Measurements from ENCODE around the gene DEDD. TPM values are rescaled to one million over a fixed set of nuclear protein-coding genes. Genes with fewer than 3 reads are reported as not detected.

DEDD gene, protein sequence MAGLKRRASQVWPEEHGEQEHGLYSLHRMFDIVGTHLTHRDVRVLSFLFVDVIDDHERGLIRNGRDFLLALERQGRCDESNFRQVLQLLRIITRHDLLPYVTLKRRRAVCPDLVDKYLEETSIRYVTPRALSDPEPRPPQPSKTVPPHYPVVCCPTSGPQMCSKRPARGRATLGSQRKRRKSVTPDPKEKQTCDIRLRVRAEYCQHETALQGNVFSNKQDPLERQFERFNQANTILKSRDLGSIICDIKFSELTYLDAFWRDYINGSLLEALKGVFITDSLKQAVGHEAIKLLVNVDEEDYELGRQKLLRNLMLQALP
- 26.5 to 32.2 TPM (median 30.1 TPM) in 5 replicates for total RNA-seq (2022; extraction: Qiagen RNA extraction; ENCODE audit: low read depth)

DNA sequence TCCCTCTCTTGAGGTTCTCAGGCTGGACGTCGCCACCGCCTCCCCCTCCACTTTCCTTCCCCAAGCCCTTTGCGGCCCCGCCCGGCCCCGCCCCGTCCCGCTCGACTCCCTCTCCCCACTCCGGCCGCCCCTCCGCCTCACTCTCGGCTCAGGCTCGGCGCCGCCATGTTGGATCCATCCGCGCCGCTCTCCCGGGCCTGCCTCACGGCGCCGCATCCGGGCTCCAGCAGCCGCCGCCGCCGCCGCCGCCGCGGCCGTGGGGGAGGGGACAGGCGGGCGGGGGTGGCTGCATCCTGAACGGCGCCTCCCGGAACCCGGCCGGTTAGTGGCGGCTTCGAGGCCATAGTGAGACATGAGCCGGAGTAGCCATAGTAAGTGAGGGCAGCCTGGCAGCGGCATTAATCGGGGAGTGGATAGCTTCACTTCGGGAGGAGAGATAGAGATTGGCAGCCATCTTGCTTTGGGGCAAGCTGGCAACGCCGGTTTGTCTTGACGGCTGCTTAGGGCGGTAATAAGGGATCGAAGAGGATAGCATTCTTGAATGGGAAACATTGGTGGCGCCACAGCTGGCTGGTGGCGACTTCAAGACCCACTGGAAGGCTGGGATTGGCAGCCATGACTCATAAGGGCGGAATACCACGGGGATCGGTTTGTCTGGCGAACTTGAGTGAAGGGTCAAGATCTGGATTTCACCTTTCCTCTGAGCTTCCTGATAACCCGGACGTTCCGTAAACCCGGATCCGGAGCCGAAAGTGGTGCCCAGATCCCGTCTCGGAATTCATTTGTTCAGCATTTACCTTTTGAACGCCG, at the start of gene DEDD:
DEDD (minus strand) TSS at position 258 of the 810 bp plus-strand sequence. CDS start 8,205 bp downstream, outside the sequence.

DNA sequence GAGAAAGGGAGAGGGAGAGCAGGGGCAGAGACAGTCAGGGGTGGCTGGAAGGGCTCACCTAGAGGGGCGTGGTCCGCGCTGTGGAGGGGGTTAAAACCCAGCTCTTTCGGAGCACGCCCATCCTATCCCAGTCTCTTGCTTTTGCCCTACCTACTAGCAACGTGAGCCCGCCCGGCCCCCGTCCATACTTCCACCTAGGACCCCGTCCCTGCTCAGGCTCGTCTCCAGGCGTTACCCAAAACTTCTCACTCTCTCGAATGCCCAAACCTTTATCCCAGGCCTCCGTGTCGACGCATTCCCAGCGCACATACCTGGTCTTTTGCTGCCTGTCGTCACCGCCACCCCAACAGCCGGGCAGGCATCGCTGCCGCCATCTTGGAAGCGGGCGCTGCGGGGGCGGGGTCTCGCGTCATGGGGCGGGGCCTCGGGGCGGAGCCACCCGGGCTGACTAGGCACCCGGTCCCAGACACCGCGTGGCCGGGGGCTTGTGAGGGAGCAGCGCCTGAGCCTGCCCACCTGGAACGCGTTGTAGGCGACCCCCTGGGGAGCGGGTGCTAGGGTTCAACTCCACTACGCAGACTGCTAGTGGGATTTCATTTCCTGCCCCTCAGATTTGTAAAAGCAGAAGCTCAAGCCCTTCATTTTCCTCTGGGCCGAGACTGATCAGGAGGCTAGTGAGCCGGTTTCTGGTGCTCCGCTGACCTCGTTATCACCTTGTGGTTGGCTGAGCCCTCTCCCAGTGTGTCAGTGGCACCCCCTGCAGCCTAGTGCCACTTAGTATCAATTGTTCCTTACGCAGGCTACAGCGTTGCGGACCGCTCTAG, 44.9 kb upstream of the DEDD start, which contains the start of gene B4GALT3:
B4GALT3 (minus strand) TSS at position 396 of the 824 bp plus-strand sequence. CDS start 1,447 bp downstream, outside the sequence.

DNA sequence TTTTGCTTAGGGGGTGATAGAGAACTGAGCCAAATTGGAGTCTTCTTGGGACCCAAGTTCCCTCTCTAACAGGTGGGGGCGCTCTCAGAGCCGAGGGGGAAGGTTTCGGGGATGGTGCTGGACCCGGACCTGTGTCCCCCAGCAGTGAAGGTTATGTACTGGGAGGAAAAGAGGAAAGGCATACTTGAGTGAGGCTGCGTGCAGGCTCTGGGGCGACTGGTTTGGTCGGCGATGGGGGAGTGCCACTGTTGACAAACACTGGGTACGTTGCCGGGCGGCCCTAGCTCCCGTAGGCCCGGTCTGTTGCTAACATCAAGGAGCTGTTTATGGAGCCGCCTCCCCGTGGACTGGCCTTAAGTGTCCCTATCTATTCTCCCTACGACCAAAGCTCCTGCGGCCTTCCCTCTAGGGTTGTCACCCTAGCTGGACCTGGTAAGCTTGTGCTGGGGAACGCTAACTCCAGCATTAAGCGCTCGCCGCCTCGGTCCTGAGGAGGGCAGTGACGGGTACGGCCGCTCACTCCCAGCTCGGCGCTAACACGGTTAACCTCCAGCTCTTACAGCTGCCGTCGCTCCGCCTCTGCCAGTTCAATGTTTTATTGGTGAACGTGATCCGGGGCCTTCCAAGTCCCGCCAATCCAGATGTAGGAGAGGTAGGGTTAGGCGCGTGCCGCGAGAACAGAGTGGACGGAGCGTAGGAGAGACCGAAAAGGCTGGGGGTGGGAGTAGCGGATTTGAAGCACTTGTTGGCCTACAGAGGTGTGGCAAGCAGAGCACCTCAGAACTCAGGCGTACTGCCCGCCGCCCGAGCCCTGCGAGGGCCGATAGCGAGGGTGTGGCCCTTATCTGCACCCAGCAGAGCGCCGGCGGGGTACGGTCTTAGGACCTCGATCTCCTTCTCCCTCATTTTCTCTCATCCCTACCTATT, 33.5 kb upstream of the DEDD start, which contains the start of gene PPOX:
PPOX (plus strand) TSS at position 685 of the 927 bp plus-strand sequence. CDS start 422 bp downstream, outside the sequence.

DNA sequence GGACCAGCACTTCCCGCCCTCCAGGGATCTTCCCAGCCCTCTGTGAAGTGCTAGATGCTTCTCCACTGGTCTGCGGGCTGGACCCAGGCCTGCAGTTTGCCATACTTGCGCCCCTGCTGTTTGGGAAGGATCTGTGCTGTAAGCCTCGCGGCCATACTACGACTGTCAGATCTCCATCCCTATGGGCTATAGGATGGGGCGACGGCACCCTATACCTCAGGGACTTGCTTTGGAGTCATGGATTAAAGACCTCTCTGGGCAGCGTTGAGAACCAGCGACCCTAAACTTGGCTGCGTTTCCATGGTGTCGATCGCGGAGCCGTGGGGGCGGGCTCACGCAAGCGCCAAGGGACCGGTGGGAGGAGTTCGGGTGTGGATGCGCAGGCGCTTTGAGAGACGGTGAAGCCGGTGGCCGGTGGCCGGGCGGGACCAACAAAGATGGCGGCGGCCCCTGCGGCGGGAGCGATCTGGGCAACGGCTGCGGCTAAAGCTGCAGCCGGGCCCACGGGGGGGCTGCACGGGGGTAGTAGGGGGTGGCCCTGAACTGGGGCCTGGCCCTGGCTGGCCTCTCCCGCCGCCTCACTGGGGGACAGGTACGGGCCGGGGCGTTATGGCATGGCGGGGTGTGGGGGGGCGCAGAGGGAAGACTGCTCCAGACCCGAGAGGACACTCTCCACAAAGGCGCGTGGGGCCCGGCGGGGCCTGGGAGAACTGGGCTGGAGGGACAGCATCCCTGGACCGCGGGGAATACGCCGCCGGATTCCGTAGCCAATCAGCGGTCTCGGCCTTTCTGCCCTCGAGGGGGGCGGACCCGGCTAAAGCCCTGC, 26.8 kb upstream of the DEDD start, which contains the start of gene USP21:
USP21 (plus strand) TSS at position 414 of the 826 bp plus-strand sequence. CDS start 1,141 bp downstream, outside the sequence.

DNA sequence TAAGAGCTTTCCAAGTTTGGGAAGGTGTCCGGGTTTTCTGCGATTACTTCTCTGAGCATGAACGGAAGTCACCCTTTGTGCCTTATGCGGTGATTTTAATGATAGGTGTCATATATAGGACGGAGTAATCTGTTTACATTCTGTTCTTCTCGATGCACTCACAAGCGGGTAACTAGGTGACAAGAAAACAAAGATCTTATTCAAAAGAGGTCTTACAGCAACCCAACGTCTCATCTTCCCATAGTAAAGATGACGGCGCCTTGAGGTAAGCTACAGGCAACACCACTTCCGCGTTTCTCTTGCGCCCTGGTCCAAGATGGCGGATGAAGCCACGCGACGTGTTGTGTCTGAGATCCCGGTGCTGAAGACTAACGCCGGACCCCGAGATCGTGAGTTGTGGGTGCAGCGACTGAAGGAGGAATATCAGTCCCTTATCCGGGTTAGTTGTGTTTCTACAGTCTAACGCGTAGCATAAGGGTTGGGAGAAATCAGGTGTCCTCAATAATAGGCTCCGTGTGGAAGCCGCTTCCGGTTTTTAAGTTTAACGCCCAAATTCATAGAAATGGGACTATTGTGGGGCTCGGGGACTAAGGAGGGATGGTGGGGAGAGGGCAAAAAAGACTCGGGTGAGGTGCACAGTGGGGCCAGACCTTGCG, 21.3 kb upstream of the DEDD start, which contains the start of gene UFC1:
UFC1 (plus strand) TSS at position 297 of the 656 bp plus-strand sequence; CDS start at position 317, 20 bp downstream.

DNA sequence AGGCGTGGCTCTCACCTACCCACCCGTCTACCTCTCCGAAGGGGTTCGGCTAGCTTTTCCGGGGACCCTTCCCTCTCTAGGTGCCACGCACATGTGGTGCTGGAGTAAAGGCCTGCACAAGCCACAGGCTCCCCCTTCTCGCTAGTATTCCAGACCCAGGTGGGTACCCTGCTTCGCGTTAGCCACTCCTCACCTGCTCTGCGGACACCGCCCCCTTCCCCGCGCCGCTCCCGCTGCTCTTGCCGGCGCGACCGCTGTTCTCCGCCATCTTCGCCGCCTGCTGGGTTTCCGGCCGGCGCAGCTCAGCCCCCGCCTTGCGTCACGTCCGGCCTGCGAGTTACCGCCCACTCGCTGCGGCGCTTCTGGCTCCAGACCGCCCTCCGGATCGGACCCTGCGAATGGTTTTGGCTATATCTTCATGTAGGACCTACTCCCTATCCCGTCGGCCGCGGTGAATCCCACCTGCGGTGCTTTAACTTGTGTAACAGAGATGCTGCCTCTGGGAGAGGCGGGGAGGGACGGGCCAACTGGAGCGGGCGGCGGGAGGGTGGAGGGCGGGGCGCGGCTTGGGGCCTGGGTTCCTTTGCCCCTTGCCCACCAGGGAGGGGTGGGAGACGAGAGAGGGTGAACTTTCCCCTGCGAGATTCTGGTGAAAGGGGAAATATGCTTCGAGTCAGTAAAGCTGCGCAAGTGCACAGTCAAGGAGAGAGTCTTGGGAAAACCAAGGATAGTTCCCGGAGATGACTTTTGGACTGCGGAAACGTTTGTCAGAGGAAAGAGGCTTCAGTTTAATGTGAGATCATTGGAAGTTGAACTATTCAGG, 14.5 kb downstream of the DEDD start, which contains the start of the genes NIT1 and PFDN2:
NIT1 (plus strand) TSS at position 347 of the 823 bp plus-strand sequence; CDS start at position 419, 72 bp downstream.
PFDN2 (minus strand) TSS at position 279 of the 823 bp plus-strand sequence; CDS start at position 268, 11 bp downstream.

DNA sequence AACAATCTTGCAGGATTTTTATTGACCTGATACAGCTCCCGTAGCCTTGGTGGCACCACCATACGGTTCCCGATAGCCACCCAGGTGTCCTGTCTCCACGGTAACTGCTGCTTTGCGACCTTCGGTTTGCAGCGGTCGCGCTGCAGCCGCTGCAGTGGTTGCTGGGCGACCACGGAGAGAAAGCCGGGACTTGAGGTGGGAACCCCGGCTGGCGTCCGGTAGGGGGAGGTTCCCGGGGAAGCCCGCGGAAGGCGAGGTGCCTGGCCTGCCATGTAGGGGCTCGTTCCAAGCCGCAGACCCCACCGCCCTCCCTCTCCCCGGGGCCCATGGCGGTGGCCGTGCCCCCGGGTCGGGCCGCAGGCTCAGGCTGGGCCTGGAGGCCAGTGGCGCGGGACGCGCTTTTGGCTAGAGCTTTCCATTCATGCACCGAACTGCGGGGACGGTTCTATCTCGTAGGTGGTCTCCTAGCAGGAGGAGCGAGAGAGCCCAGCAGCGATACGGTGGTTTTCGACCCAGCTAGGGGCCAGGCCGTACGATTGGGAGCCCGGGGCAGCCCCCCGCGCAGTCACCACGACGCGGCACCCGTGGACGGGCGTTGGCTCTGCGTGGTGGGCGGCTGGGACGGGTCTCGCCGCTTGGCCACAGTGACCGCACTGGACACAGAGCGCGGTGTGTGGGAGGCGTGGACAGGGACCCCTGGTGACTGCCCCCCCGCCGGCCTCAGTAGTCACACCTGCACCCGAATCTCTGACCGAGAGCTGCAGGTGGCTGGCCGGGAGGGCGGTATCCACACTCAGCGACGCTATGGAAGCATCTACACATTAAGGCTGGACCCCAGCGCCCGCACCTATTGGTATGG, 34.0 kb downstream of the DEDD start, which contains the start of gene KLHDC9:
KLHDC9 (plus strand) TSS at position 152 of the 859 bp plus-strand sequence; CDS start at position 327, 175 bp downstream.

DNA sequence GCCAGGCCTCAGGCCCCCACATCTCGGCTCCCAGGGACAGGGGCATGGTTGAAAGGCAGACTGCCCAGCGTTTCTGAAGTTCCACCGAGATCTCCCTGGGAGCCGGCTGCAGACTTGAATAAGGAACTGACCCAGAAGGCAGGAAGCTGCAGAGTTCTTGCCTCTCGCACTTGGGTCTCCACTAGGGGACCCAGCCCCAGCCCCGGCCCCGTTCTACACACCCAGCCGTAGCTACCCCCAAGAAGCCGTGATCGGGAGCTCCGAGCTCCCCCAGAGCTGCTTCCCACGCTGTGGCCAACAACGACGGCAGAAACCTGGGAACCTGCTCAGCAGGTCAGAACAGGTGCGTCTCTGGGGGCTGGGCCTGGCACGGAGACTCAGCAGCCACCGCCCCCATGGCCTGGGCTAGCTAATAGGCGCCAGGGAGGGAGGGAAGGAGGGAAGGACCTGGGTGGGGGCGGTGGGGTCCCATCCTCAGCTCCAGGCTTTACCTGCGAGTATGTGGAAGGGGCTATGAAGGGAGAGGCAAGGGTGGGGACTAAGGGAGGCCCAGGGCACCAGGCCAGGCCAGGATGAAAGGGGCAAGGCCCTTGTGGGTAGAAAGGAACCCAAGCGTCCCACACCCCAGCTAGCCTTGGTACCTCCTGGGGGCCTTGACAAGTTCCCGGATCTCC, 43.1 kb downstream of the DEDD start, which contains the start of gene NECTIN4:
NECTIN4 (minus strand) TSS at position 308 of the 674 bp plus-strand sequence; CDS start at position 46, 262 bp downstream.

Other genes with a start within 250 kb of the DEDD start
- not detected in 5 replicates for gene ITLN1, start 247.5 kb downstream of the DEDD start, total RNA-seq (2022; extraction: Qiagen RNA extraction; ENCODE audit: low read depth)
- gene ITLN2, start 177.9 kb downstream of the DEDD start, total RNA-seq (2022; extraction: Qiagen RNA extraction; ENCODE audit: low read depth) = 0.30 to 0.93 TPM (median 0.57 TPM) in 5 replicates
- 46.4 to 85.2 TPM (median 65.9 TPM) in 5 replicates for gene F11R, start 111.5 kb downstream of the DEDD start, total RNA-seq (2022; extraction: Qiagen RNA extraction; ENCODE audit: low read depth)
- 0.22 to 0.33 TPM (median 0.30 TPM) in 4 of 5 replicates, not detected in the other for gene TSTD1, start 93.7 kb downstream of the DEDD start, total RNA-seq (2022; extraction: Qiagen RNA extraction; ENCODE audit: low read depth)
- 49.1 to 56.7 TPM (median 53.8 TPM) in 5 replicates for gene USF1, start 86.7 kb downstream of the DEDD start, total RNA-seq (2022; extraction: Qiagen RNA extraction; ENCODE audit: low read depth)
- 0.07 to 0.14 TPM (median 0.10 TPM) in 4 of 5 replicates, not detected in the other for gene ARHGAP30, start 62.8 kb downstream of the DEDD start, total RNA-seq (2022; extraction: Qiagen RNA extraction; ENCODE audit: low read depth)
- gene NECTIN4, start 43.1 kb downstream of the DEDD start, total RNA-seq (2022; extraction: Qiagen RNA extraction; ENCODE audit: low read depth) = 2.0 to 3.1 TPM (median 2.1 TPM) in 5 replicates
- gene KLHDC9, start 34.3 kb downstream of the DEDD start, total RNA-seq (2022; extraction: Qiagen RNA extraction; ENCODE audit: low read depth) = 1.4 to 2.0 TPM (median 1.6 TPM) in 5 replicates
- 103 to 127 TPM (median 108 TPM) in 5 replicates for gene PFDN2, start 14.6 kb downstream of the DEDD start, total RNA-seq (2022; extraction: Qiagen RNA extraction; ENCODE audit: low read depth)
- gene NIT1, start 14.6 kb downstream of the DEDD start, total RNA-seq (2022; extraction: Qiagen RNA extraction; ENCODE audit: low read depth) = 28.4 to 32.9 TPM (median 30.2 TPM) in 5 replicates
- 83.0 to 144 TPM (median 90.5 TPM) in 5 replicates for gene UFC1, start 21.3 kb upstream of the DEDD start, total RNA-seq (2022; extraction: Qiagen RNA extraction; ENCODE audit: low read depth)
- gene USP21, start 26.8 kb upstream of the DEDD start, total RNA-seq (2022; extraction: Qiagen RNA extraction; ENCODE audit: low read depth) = 16.0 to 23.4 TPM (median 21.1 TPM) in 5 replicates
- 13.8 to 17.2 TPM (median 14.6 TPM) in 5 replicates for gene PPOX, start 33.8 kb upstream of the DEDD start, total RNA-seq (2022; extraction: Qiagen RNA extraction; ENCODE audit: low read depth)
- gene B4GALT3, start 44.8 kb upstream of the DEDD start, total RNA-seq (2022; extraction: Qiagen RNA extraction; ENCODE audit: low read depth) = 22.6 to 27.7 TPM (median 26.3 TPM) in 5 replicates
- gene ADAMTS4, start 66.4 kb upstream of the DEDD start, total RNA-seq (2022; extraction: Qiagen RNA extraction; ENCODE audit: low read depth) = 0.03 TPM in 1 of 5 replicates, not detected in the others
- 75.9 to 106 TPM (median 84.1 TPM) in 5 replicates for gene NDUFS2, start 69.7 kb upstream of the DEDD start, total RNA-seq (2022; extraction: Qiagen RNA extraction; ENCODE audit: low read depth)
- gene FCER1G, start 82.6 kb upstream of the DEDD start, total RNA-seq (2022; extraction: Qiagen RNA extraction; ENCODE audit: low read depth) = 0.46 to 0.74 TPM in 2 of 5 replicates, not detected in the others
- 3.2 TPM in 1 of 5 replicates, not detected in the others for gene APOA2, start 91.0 kb upstream of the DEDD start, total RNA-seq (2022; extraction: Qiagen RNA extraction; ENCODE audit: low read depth)
- 9.3 to 12.6 TPM (median 11.7 TPM) in 5 replicates for gene TOMM40L, start 93.4 kb upstream of the DEDD start, total RNA-seq (2022; extraction: Qiagen RNA extraction; ENCODE audit: low read depth)
- 0.26 TPM in 1 of 5 replicates, not detected in the others for gene NR1I3, start 105.5 kb upstream of the DEDD start, total RNA-seq (2022; extraction: Qiagen RNA extraction; ENCODE audit: low read depth)
- 0.10 to 0.11 TPM in 2 of 5 replicates, not detected in the others for gene PCP4L1, start 126.1 kb upstream of the DEDD start, total RNA-seq (2022; extraction: Qiagen RNA extraction; ENCODE audit: low read depth)
- gene MPZ, start 177.3 kb upstream of the DEDD start, total RNA-seq (2022; extraction: Qiagen RNA extraction; ENCODE audit: low read depth) = 0.18 to 0.31 TPM (median 0.27 TPM) in 5 replicates
- gene SDHC, start 181.7 kb upstream of the DEDD start, total RNA-seq (2022; extraction: Qiagen RNA extraction; ENCODE audit: low read depth) = 237 to 255 TPM (median 248 TPM) in 5 replicates
- gene CFAP126, start 235.2 kb upstream of the DEDD start, total RNA-seq (2022; extraction: Qiagen RNA extraction; ENCODE audit: low read depth) = 0.21 to 0.61 TPM in 2 of 5 replicates, not detected in the others